ENCODE measurements around the gene LRRC2. TPM values are rescaled to one million over a fixed set of nuclear protein-coding genes. Genes with fewer than 3 reads are reported as not detected.
"Not testable (repeated sequence)": the region's sequence is repeated elsewhere in the genome, so short reads cannot be mapped to it uniquely, and the experiment has no call there.

The LRRC2 gene
- total RNA-seq, 1 donor = 2.2 TPM

- no peak for TF ChIP-seq CTCF (IDR thresholded peaks at IDR 0.05; ENCODE audit: insufficient read depth, low read depth, low read length)
- H3K4me3 ChIP-seq (ENCODE audit: low read depth, low read length) = no peak overlapping the region
- DNase-seq (ENCODE audit: low read depth) = no peak
Observed at GRCh38 chr3:46595819-46596314, 29.8 kb upstream of the LRRC2 start.

GRCh38 chr3:46594723-46595122, 28.6 kb upstream of the LRRC2 start:
- no peak for TF ChIP-seq CTCF (IDR thresholded peaks at IDR 0.05; ENCODE audit: insufficient read depth, low read depth, low read length)
- DNase-seq (ENCODE audit: low read depth) = no peak
- no peak overlapping the region for H3K4me3 ChIP-seq (ENCODE audit: low read depth, low read length)

- no peak overlapping the region for H3K4me3 ChIP-seq (ENCODE audit: low read depth, low read length)
- peak; percentile 24 for DNase-seq (ENCODE audit: low read depth)
- TF ChIP-seq CTCF (IDR thresholded peaks at IDR 0.05; ENCODE audit: insufficient read depth, low read depth, low read length) = no peak
Observed at GRCh38 chr3:46593979-46594378, 27.9 kb upstream of the LRRC2 start.

- TF ChIP-seq CTCF (IDR thresholded peaks at IDR 0.05; ENCODE audit: insufficient read depth, low read depth, low read length) = no peak
- no peak for DNase-seq (ENCODE audit: low read depth)
- no peak overlapping the region for H3K4me3 ChIP-seq (ENCODE audit: low read depth, low read length)
Observed at GRCh38 chr3:46593274-46593862, 27.3 kb upstream of the LRRC2 start.

GRCh38 chr3:46587268-46587667, 21.2 kb upstream of the LRRC2 start:
- H3K4me3 ChIP-seq (ENCODE audit: low read depth, low read length); DNase-seq (ENCODE audit: low read depth): not testable (repeated sequence)

- TF ChIP-seq CTCF (IDR thresholded peaks at IDR 0.05; ENCODE audit: insufficient read depth, low read depth, low read length) = no peak
- DNase-seq (ENCODE audit: low read depth) = no peak
- H3K4me3 ChIP-seq (ENCODE audit: low read depth, low read length) = no peak overlapping the region
Observed at GRCh38 chr3:46586738-46587246, 20.7 kb upstream of the LRRC2 start.

GRCh38 chr3:46585799-46586693, 19.9 kb upstream of the LRRC2 start:
- H3K4me3 ChIP-seq (ENCODE audit: low read depth, low read length) = no peak overlapping the region
- no peak for DNase-seq (ENCODE audit: low read depth)
- TF ChIP-seq CTCF (IDR thresholded peaks at IDR 0.05; ENCODE audit: insufficient read depth, low read depth, low read length) = no peak

All from fibroblast of villous mesenchyme (primary cell).